IMR-90 (cell line): ENCODE measurements around the gene HDDC3. TPM values are rescaled to one million over a fixed set of nuclear protein-coding genes. Genes with fewer than 3 reads are reported as not detected.

Experiments
- ATAC-seq: fragments of 200-7000 bp; cut with Tn5 transposase; 2 replicates; pipeline ENCODE4 v1.9.1; 2020; ENCODE audit warnings: low read depth, mild to moderate bottlenecking, moderate library complexity
- BruUV-seq: library from RNA; stranded (reverse); fragments of 400-500 nt; replicated peaks from 2 replicates; lab custom pipeline; 2021; lab: Mats Ljungman, UMichigan
- CTCF ChIA-PET: fragments of 300-600 bp; formaldehyde crosslinking; extraction: SDS; loops from one replicate; lab custom pipeline; 2021; ENCODE audit warnings: antibody characterized with exemption; lab: Yijun Ruan, JAX
- POLR2A ChIA-PET: fragments of 300-600 bp; sonication (Branson Sonifier 250); formaldehyde crosslinking; loops from one replicate; lab custom pipeline; 2022; ENCODE audit warnings: antibody characterized with exemption; ENCODE audit not compliant: unreplicated experiment; lab: Charles Lee
- DNase-seq: peaks from one replicate; pipeline ENCODE4 v3.0.0; 2013
- H2AFZ ChIP-seq: replicated peaks from 2 replicates; pipeline ENCODE3; 2013; ENCODE audit warnings: low read length, mild to moderate bottlenecking; ENCODE audit not compliant: poor library complexity
- H2AK5ac ChIP-seq: 2 replicates; pipeline ENCODE4 v1.6.1; 2013; ENCODE audit warnings: low read depth, low read length, inconsistent platforms
- H2AK9ac ChIP-seq: replicated peaks from 2 replicates; pipeline ENCODE3; 2013; ENCODE audit warnings: mild to moderate bottlenecking, low read depth, low read length, moderate library complexity; ENCODE audit not compliant: poor library complexity
- H2BK120ac ChIP-seq: 2 replicates; pipeline ENCODE4 v1.6.1; 2013; ENCODE audit warnings: low read depth, low read length, inconsistent platforms
- H2BK15ac ChIP-seq: 3 replicates; pipeline ENCODE4 v1.6.1; 2013; ENCODE audit warnings: low read depth, low read length, inconsistent platforms
- H2BK20ac ChIP-seq: 2 replicates; pipeline ENCODE4 v1.6.1; 2013; ENCODE audit warnings: low read depth, mild to moderate bottlenecking, inconsistent platforms, low read length, moderate library complexity
- H2BK5ac ChIP-seq: 2 replicates; pipeline ENCODE4 v1.6.1; 2013; ENCODE audit warnings: mild to moderate bottlenecking, low read depth, low read length, inconsistent platforms; ENCODE audit not compliant: poor library complexity, severe bottlenecking
- H3K14ac ChIP-seq: replicated peaks from 2 replicates; pipeline ENCODE4 v1.6.1; 2013; ENCODE audit warnings: low read depth, low read length, inconsistent platforms
- H3K18ac ChIP-seq: 2 replicates; pipeline ENCODE4 v1.6.1; 2013; ENCODE audit warnings: low read depth, low read length, control low read depth
- H3K23ac ChIP-seq: 2 replicates; pipeline ENCODE4 v1.6.1; 2013; ENCODE audit warnings: low read depth, low read length, inconsistent platforms
- H3K27ac ChIP-seq: 2 replicates; pipeline ENCODE4 v1.5.1; 2013; ENCODE audit warnings: mild to moderate bottlenecking, control low read depth, low read length; ENCODE audit not compliant: insufficient read depth
- H3K27me3 ChIP-seq: 2 replicates; pipeline ENCODE4 v1.6.1; 2013; ENCODE audit warnings: low read length; ENCODE audit not compliant: control insufficient read depth, insufficient read depth
- H3K36me3 ChIP-seq: 2 replicates; pipeline ENCODE4 v1.6.1; 2013; ENCODE audit warnings: low read length, mixed read lengths; ENCODE audit not compliant: control insufficient read depth, insufficient read depth
- H3K4ac ChIP-seq: 2 replicates; pipeline ENCODE4 v1.6.1; 2013; ENCODE audit warnings: low read depth, low read length, inconsistent platforms
- H3K4me1 ChIP-seq: 2 replicates; pipeline ENCODE4 v1.6.1; 2013; ENCODE audit warnings: low read length, mixed read lengths; ENCODE audit not compliant: control insufficient read depth, insufficient read depth
- H3K4me2 ChIP-seq: 2 replicates; pipeline ENCODE4 v1.6.1; 2013; ENCODE audit warnings: low read depth, mild to moderate bottlenecking, control low read depth, low read length, moderate library complexity
- H3K4me3 ChIP-seq: 2 replicates; pipeline ENCODE4 v1.5.1; 2013; ENCODE audit warnings: low read depth, mild to moderate bottlenecking, control low read depth, low read length, moderate library complexity; ENCODE audit not compliant: insufficient read depth
- H3K56ac ChIP-seq: 2 replicates; pipeline ENCODE4 v1.6.1; 2013; ENCODE audit warnings: low read length, inconsistent platforms; ENCODE audit not compliant: insufficient read depth; ENCODE audit errors: extremely low read depth
- H3K79me1 ChIP-seq, 2 experiments: 2 replicates each; pipeline ENCODE4 v1.6.1; 2013; ENCODE audit warnings: low read length in 2 of 2, inconsistent platforms in 1 of 2, low read depth in 1 of 2
- H3K9ac ChIP-seq: 2 replicates; pipeline ENCODE4 v1.6.1; 2013; ENCODE audit warnings: low read depth, low read length, control low read depth
- H3K9me1 ChIP-seq: 2 replicates; pipeline ENCODE4 v1.6.1; 2013; ENCODE audit warnings: low read length, inconsistent platforms; ENCODE audit not compliant: insufficient read depth
- H3K9me3 ChIP-seq: 2 replicates; pipeline ENCODE4 v1.6.1; 2013; ENCODE audit warnings: low read length; ENCODE audit not compliant: control insufficient read depth, insufficient read depth
- H4K20me1 ChIP-seq: 2 replicates; pipeline ENCODE4 v1.6.1; 2013; ENCODE audit warnings: low read length, inconsistent platforms; ENCODE audit not compliant: insufficient read depth
- H4K5ac ChIP-seq: 2 replicates; pipeline ENCODE4 v1.6.1; 2013; ENCODE audit warnings: mild to moderate bottlenecking, low read depth, low read length, control low read depth
- H4K8ac ChIP-seq, 2 experiments: 2 replicates each; pipeline ENCODE4 v1.6.1; 2013; ENCODE audit warnings: low read depth in 2 of 2, low read length in 2 of 2, control low read depth in 1 of 2, inconsistent platforms in 1 of 2
- H4K91ac ChIP-seq: 2 replicates; pipeline ENCODE4 v1.6.1; 2013; ENCODE audit warnings: low read depth, low read length, inconsistent platforms; ENCODE audit not compliant: insufficient read depth
- BHLHE40 ChIP-seq: fragments of 150-350 bp; IDR thresholded peaks from 2 replicates; pipeline ENCODE4 v1.6.1; 2016; ENCODE audit warnings: mild to moderate bottlenecking, low read depth, low read length
- CEBPB ChIP-seq: IDR thresholded peaks from 2 replicates; pipeline ENCODE4 v1.6.1; 2012; ENCODE audit warnings: low read depth, low read length, improper control_type of control experiment
- CHD1 ChIP-seq: IDR thresholded peaks from 2 replicates; pipeline ENCODE4 v1.6.1; 2012; ENCODE audit warnings: low read depth, low read length, improper control_type of control experiment
- CTCF ChIP-seq: conservative IDR thresholded peaks from 2 replicates; pipeline ENCODE4 v1.5.1; 2012; ENCODE audit warnings: mild to moderate bottlenecking, low read depth, low read length, improper control_type of control experiment
- FOS ChIP-seq: fragments of 150-350 bp; IDR thresholded peaks from 2 replicates; pipeline ENCODE4 v1.6.1; 2016; ENCODE audit warnings: low read depth, low read length
- MAZ ChIP-seq: IDR thresholded peaks from 2 replicates; pipeline ENCODE4 v1.6.1; 2012; ENCODE audit warnings: low read depth, mild to moderate bottlenecking, low read length, improper control_type of control experiment, moderate library complexity, borderline replicate concordance
- MXI1 ChIP-seq: IDR thresholded peaks from 2 replicates; pipeline ENCODE4 v1.6.1; 2012; ENCODE audit warnings: low read depth, mild to moderate bottlenecking, low read length, moderate library complexity, borderline replicate concordance
- NFE2L2 ChIP-seq: fragments of 150-350 bp; IDR thresholded peaks from 2 replicates; pipeline ENCODE4 v1.6.1; 2016; ENCODE audit warnings: low read depth, mild to moderate bottlenecking, low read length
- POLR2A ChIP-seq: IDR thresholded peaks from 2 replicates; pipeline ENCODE4 v1.6.1; 2012; ENCODE audit warnings: mild to moderate bottlenecking, low read depth, low read length
- RAD21 ChIP-seq: IDR thresholded peaks from 2 replicates; pipeline ENCODE4 v1.6.1; 2012; ENCODE audit warnings: low read length, improper control_type of control experiment
- RCOR1 ChIP-seq: IDR thresholded peaks from 2 replicates; pipeline ENCODE4 v1.6.1; 2012; ENCODE audit warnings: mild to moderate bottlenecking, low read length, improper control_type of control experiment; ENCODE audit not compliant: insufficient replicate concordance
- SMC3 ChIP-seq: fragments of 150-350 bp; IDR thresholded peaks from 2 replicates; pipeline ENCODE4 v1.6.1; 2016; ENCODE audit warnings: low read depth, mild to moderate bottlenecking, antibody characterized with exemption, low read length, moderate library complexity
- WGBS, 2 experiments: methylation state at CpG; one replicate each; pipeline versions ENCODE4 v1.1.5 to v1.1.7; 2013; ENCODE audit warnings: missing lambda C conversion rate in 2 of 2; ENCODE audit not compliant: insufficient read length in 1 of 2; ENCODE audit errors: extremely low coverage in 2 of 2; 5-methylcytosine and 5-hydroxymethylcytosine counted together
- dilution Hi-C: fragments of 300-500 bp; cut with HindIII; formaldehyde crosslinking; loops from one replicate; pipeline ENCODE4 v1.14.3; 2018; ENCODE audit warnings: low sequenced_read_pairs; ENCODE audit not compliant: unreplicated experiment
- in situ Hi-C: fragments of 300-500 bp; cut with MboI; formaldehyde crosslinking; loops from 3 replicates; pipeline ENCODE4 v1.14.3; 2019; ENCODE audit warnings: low sequenced_read_pairs, inconsistent platforms, mixed read lengths
- intact Hi-C: fragments of 100-400 bp; cut with micrococcal nuclease; formaldehyde crosslinking; loops from 2 replicates; pipeline ENCODE4 v1.10.0; 2022
- polyA plus RNA-seq, 3 experiments: library from polyadenylated mRNA; depleted of rRNA; stranded (reverse); fragments of >200 nt; gene quantifications; 2 replicates each; pipeline ENCODE4 v1.2.3, GENCODE V29; 2012; ENCODE audit warnings: low replicate concordance in 1 of 3
- total RNA-seq: library from RNA; depleted of rRNA; stranded (reverse); fragments of >200 nt; gene quantifications from 2 replicates; pipeline ENCODE4 v1.2.3, GENCODE V29; 2012

HDDC3 gene
- total and polyA plus RNA-seq, 2 of the 4 experiments (the other 2 are of a cell fraction): 7.9 to 10.7 TPM

GRCh38 chr15:90962021-90962420 lies 29.7 kb upstream of the HDDC3 start:
- Histone ChIP-seq H2BK120ac (no peak overlapping the region), H3K27me3 (no peaks in the 10 kb centered on the region), H2BK5ac (no peak overlapping the region), H2BK15ac (no peak overlapping the region), H2AK5ac (no peak overlapping the region), H4K91ac (no peak overlapping the region), H3K36me3 (peaks cover 27% of the 10 kb centered on the region), H3K9me3 (no peaks in the 10 kb centered on the region), H3K18ac (no peak overlapping the region), H3K4me3 (no peak overlapping the region), H3K9ac (no peak overlapping the region), H3K4ac (no peak overlapping the region), H3K79me1 (peaks cover 6 to 27% of the 10 kb centered on the region in 2 experiments), H4K5ac (no peak overlapping the region), H2AFZ (no peak overlapping the region), H3K4me2 (no peak overlapping the region), H3K9me1 (no peaks in the 10 kb centered on the region), H2BK20ac (no peak overlapping the region), H4K20me1 (no peaks in the 10 kb centered on the region; the same call in 1 of the 2 replicates), H2AK9ac (no peak overlapping the region), H3K56ac (no peak overlapping the region), H3K23ac (no peak overlapping the region), H3K27ac (no peak overlapping the region), H3K4me1 (peaks cover 6% of the 10 kb centered on the region), H3K14ac (no peak overlapping the region), H4K8ac (no peak overlapping the region)
- intact Hi-C loops: no loop called here
- in situ Hi-C loops: no loop called here
- ChIA-PET POLR2A (no interaction called here), CTCF (no interaction called here)
- ATAC-seq (no peak), DNase-seq (no peak)
- WGBS, 2 experiments: no CpG with 5 or more reads among the region's 4 CpGs
- dilution Hi-C loops: no loop called here
- TF ChIP-seq SMC3 (no peak), CHD1 (no peak), MAZ (no peak), RCOR1 (no peak), POLR2A (no peak), NFE2L2 (no peak), BHLHE40 (no peak), CTCF (no peak), CEBPB (no peak), RAD21 (no peak), MXI1 (no peak), FOS (no peak)
- no TSS peak for BruUV-seq
